Middle frontal gyrus (tissue), 1 donor: ENCODE results near the gene TTC39B.

Experiments
- DNase-seq: peaks from one replicate; pipeline ENCODE4 v3.0.0-alpha.2; 2015; ENCODE audit warnings: low spot score; ENCODE audit errors: extremely low spot score

TTC39B gene

DNA sequence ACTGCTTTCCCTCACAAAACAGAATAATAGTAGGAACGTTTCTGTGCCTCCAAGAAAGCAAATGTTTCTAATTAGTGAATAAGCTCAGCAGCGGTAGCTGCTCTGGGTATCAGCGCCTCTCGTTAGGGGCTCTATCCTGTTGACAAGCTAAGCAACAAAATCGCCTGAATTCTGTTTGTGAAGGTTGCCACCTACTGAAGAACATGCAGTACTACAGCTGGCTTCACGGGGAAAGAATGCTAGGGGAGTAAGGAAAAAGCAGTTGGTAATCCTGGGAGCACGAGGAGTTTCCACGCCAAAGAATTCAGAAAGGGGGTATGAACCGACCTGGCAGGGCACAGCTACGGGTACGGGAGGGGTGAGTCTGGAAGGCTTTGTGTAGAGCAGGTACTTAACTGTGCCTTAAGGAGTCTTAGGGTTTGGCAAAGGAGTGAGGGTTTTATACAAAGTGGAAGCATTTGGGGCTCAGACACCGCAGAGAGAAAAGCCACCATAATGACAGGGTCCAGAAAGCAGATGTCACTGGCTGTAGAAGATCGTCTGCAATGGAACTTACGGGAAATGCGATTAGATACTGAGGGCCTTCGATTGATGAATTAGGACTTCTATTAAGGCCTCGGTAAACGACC lies 171.7 kb downstream of the TTC39B start:
- DNase-seq: peak; percentile 62

DNA sequence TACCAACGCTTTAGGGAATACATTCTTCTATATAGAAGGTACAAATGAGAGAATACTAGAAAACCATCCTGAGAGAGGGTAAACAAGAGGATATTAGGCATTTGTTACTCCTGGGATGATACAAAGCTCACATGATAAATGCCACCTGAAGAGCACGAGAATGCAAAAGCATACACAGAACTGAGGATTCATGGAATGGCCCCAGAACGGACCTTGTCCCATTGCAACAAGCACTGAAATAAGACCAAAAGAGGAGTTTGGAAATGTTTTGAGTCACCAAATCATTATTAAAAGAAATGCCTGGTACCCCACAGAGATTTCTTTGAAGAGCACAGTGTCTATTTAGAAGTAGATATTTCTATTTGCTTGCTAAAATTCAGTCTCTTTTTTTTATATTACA lies 173.5 kb downstream of the TTC39B start:
- no peak for DNase-seq

DNA sequence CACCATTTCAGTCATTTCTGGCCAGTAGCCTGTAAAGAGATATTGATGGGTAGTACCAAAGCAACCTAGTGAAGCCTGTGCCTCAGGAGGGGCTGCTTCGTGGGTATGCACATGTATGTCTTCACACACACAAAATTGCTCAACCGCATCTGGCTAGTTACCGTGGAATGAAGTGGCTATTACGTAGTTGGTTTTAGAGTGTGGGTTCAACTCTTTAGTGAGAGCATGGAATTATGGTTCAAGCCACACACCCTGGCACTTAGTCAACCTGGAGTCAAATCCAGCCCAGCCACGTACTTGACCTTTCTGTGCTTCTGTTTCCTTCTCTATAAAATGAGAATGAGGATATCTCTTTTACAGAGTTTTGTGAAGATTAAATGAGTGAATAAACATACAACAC lies 174.9 kb downstream of the TTC39B start:
- no peak for DNase-seq

DNA sequence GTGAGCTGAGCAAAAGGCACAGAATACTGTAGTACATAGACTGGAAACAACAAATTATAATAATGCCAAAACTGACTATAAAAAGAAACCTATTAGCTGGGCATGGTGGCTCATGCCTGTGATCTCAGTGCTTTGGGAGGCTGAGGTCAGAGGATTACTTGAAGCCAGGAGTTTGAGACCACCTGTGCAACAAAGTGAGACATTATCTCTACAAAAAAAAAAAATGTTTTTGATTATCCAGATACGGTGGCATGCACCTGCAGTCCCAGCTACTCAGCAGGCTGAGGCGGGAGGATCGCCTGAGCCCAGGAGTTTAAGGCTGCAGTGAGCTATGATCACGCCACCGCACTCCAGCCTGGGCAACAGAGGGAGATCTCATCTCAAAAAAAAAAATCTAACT lies 175.9 kb downstream of the TTC39B start:
- no peak for DNase-seq

DNA sequence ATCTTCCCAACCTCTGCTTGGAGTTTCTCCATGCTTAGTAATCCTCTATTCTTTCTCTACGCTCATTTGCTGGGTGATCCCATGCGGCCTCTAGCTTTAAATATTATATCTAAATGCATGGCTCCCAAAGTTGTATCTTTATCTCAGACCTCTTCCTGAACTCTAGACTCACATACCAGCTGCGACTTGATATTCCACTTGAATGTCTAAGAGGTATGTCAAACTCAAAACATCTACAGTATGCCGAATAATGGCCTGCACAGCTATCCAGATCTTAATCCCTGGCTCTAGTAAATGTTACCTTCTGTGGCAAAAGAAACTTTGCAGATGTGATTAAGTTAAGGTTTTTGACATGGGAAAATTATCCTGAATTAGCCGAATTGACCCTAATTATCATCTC lies 179.2 kb downstream of the TTC39B start:
- no peak for DNase-seq

DNA sequence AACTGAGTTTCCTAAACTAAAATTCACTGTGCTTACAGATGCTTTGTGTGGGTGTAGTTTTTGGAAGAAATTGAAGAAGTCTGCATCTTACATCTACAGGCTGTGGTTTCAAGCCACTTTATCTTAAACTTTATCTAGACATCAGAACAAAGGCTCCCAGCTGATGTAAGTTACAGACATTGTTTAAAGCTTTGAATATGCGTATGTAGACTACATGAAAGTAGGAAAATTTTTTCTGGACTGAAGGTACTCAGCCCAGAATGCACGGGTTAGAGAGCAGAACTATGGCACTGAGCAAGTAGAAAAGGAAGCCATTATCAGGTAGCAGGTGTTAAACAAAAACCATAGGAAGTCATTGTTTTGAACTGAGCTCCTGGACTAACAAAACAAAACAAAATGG lies 185.4 kb downstream of the TTC39B start:
- no peak for DNase-seq

DNA sequence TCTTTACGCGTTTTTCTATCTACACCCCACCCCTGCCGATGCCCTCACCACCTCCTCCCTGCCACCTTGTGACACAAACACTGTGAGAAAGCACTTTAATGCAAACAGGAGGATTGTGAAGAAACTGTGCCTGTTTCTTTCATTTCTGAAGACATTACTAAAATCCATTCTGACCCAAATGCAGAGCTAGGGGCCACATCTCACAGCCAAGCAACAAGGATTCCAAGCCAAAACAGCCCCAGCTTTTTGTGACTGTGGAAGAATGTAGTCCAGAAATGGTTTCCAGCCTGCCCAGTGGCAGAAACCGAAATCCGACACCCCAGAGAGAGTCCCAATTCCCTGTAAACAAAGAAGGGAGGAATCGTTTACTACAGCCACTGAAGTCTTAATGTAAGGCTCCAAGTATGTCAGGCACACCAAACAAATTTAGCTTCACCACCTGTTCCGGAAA lies 190.9 kb downstream of the TTC39B start:
- DNase-seq: no peak

DNA sequence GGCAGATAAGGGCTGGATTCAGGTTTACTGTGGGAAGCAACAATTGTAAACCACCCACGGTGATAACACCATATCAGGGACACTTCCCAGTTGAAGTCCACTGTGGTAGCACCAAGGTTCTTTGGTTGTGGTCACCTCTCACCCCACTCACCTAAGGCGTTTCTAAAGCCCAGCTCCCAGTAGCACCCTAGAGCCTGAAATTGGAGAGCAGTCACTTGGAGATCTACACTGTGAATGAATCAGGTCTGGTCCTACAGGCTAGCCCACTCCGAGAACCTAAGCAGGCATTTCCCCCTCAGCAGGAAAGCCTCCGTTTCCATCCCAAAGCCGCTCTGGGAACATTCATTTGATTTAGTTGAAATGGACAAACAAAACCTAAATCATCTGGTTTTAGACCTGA lies 191.3 kb downstream of the TTC39B start:
- DNase-seq: no peak

DNA sequence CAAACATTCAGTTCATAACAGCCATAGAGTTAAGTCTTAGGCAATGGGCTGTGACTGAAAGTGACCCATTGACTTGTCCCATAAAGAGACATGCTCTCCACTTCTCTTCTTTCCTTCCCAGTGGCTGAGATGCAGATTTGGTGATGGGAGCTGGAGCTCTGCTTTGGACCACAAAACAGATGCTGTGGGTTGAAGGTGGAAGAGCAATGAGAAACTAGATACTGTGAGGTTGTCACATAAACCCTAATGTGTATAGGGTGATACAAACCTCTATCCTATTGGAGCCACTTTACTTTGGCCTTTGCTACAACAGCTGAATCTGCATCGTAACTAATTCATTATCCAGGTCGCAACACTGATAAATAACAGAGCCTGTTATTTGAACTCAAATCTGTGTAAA lies 192.0 kb downstream of the TTC39B start:
- DNase-seq: no peak
